HepG2 (cell line): ENCODE results near the gene ST14. TPM values are rescaled to one million over a fixed set of nuclear protein-coding genes. Genes with fewer than 3 reads are reported as not detected.

Experiments
- ATF7-NPFF ChIP-seq: sonication (generic); formaldehyde crosslinking; IDR thresholded peaks from 2 replicates; pipeline ENCODE4 v1.8.1; 2023; ENCODE audit warnings: mild to moderate bottlenecking, low read depth, missing genetic modification reagents, moderate library complexity
- ATRX ChIP-seq: sonication (generic); formaldehyde crosslinking; IDR thresholded peaks from 2 replicates; pipeline ENCODE4 v1.4.0; 2020; ENCODE audit warnings: missing genetic modification reagents, borderline replicate concordance
- BRF2 ChIP-seq: sonication (generic); formaldehyde crosslinking; IDR thresholded peaks from 2 replicates; pipeline ENCODE4 v1.8.1; 2022; ENCODE audit warnings: mild to moderate bottlenecking, missing genetic modification reagents
- KAT8 ChIP-seq: IDR thresholded peaks from 2 replicates; pipeline ENCODE4 v1.6.1; 2016; ENCODE audit warnings: missing genetic modification reagents, missing compliant biosample characterization
- SIX4 ChIP-seq: sonication (generic); formaldehyde crosslinking; IDR thresholded peaks from 2 replicates; pipeline ENCODE4 v1.4.0; 2020; ENCODE audit warnings: missing genetic modification reagents
- SMAD3 ChIP-seq: sonication (generic); formaldehyde crosslinking; IDR thresholded peaks from 2 replicates; pipeline ENCODE4 v1.4.0; 2020; ENCODE audit warnings: missing genetic modification reagents
- UBTF ChIP-seq: sonication (generic); formaldehyde crosslinking; IDR thresholded peaks from 2 replicates; pipeline ENCODE4 v1.4.0; 2020; ENCODE audit warnings: mild to moderate bottlenecking, missing genetic modification reagents
- ZHX2 ChIP-seq, 2 experiments: sonication (generic) in 1 of 2; formaldehyde crosslinking in 1 of 2; IDR thresholded peaks; 2 replicates each; pipeline versions ENCODE4 v1.6.1 to v1.9.0; 2014 to 2022; ENCODE audit warnings: antibody characterized with exemption in 1 of 2, borderline replicate concordance in 1 of 2, inconsistent platforms in 1 of 2, low read depth in 1 of 2, missing genetic modification reagents in 1 of 2
- ZNF280D ChIP-seq: sonication (generic); formaldehyde crosslinking; IDR thresholded peaks from 2 replicates; pipeline ENCODE4 v1.5.1; 2020; ENCODE audit warnings: mild to moderate bottlenecking, missing genetic modification reagents
- ZNF441 ChIP-seq: sonication (generic); formaldehyde crosslinking; IDR thresholded peaks from 2 replicates; pipeline ENCODE4 v1.7.0; 2021; ENCODE audit warnings: missing genetic modification reagents, borderline replicate concordance
- ZNF776 ChIP-seq: sonication (generic); formaldehyde crosslinking; IDR thresholded peaks from 2 replicates; pipeline ENCODE4 v1.4.0; 2020; ENCODE audit warnings: mild to moderate bottlenecking, missing genetic modification reagents
- polyA plus RNA-seq, 8 experiments: library from polyadenylated mRNA; depleted of rRNA in 3 of 8; stranded (reverse) in 7 of 8; unstranded in 1 of 8; fragments of >200 nt; fragmentation: Illumina TruSeq in 4 of 8; extraction: Trizol in 4 of 8; gene quantifications; 2 replicates each; pipeline versions ENCODE4 v1.2.1 to v1.2.3, GENCODE V29; 2011 to 2016; ENCODE audit warnings: low read depth in 4 of 8, missing spikeins in 1 of 8, mixed read lengths in 1 of 8; ENCODE audit not compliant: insufficient read depth in 1 of 8
- total RNA-seq, 5 experiments: library from RNA; depleted of rRNA; stranded (reverse); fragments of >200 nt; fragmentation: Illumina TruSeq; extraction: Trizol; gene quantifications; 2 replicates each; pipeline ENCODE4 v1.2.3, GENCODE V29; 2016; ENCODE audit warnings: low read depth in 1 of 5

The ST14 gene
- total and polyA plus RNA-seq, 2 of the 13 experiments (the other 11 are each of a cell fraction or from before 2014, with no cell fraction given) = 0.88 to 1.4 TPM

- TF ChIP-seq ZHX2 (IDR thresholded peaks at IDR 0.05; ENCODE audit: low read depth) (no peak), ZHX2 (CRISPR knock-in tag; IDR thresholded peaks at IDR 0.05; ENCODE audit: borderline replicate concordance) (no peak), ZNF280D (CRISPR knock-in tag) (no peak), BRF2 (CRISPR knock-in tag) (no peak), ZNF441 (CRISPR knock-in tag) (no peak), ATRX (no peak), UBTF (CRISPR knock-in tag) (peak; percentile 57; the same call in 1 of the 2 replicates), ZNF776 (no peak), SMAD3 (CRISPR knock-in tag) (no peak), ATF7-NPFF (CRISPR knock-in tag) (peak; percentile 26; the same call in 1 of the 2 replicates), KAT8 (CRISPR knock-in tag) (peak; percentile 73), SIX4 (CRISPR knock-in tag) (no peak)
Measured at GRCh38 chr11:130163346-130164220, 4.0 kb downstream of the ST14 start (continued).
